Prostate gland (tissue), 2 donors: Measurements from ENCODE around the gene NT5M. TPM values are rescaled to one million over a fixed set of nuclear protein-coding genes. Genes with fewer than 3 reads are reported as not detected.

Experiments used
- DNase-seq: peaks from one replicate; pipeline ENCODE4 v3.0.0-alpha.2; 2019; ENCODE audit warnings: low spot score
- H3K27ac ChIP-seq, 2 donors: fragments of 200-600 bp; sonication (generic); 2 replicates each; pipeline ENCODE4 v1.5.1; 2017 to 2019
- H3K27me3 ChIP-seq: fragments of 200-600 bp; sonication (generic); replicated peaks from 2 replicates; pipeline ENCODE4 v1.5.1; 2019; ENCODE audit not compliant: insufficient read depth
- H3K36me3 ChIP-seq, 2 donors: fragments of 200-600 bp; sonication (generic); 1 replicate in 1 of 2; 2 replicates in 1 of 2; pipeline versions ENCODE4 v1.5.1 to v1.8.1; 2017 to 2019
- H3K4me1 ChIP-seq: fragments of 200-600 bp; sonication (generic); replicated peaks from 2 replicates; pipeline ENCODE4 v1.5.1; 2019
- H3K4me3 ChIP-seq, 2 donors: fragments of 200-600 bp; sonication (generic); 2 replicates each; pipeline ENCODE4 v1.5.1; 2017 to 2019
- H3K9me3 ChIP-seq: fragments of 200-600 bp; sonication (generic); 2 replicates; pipeline ENCODE4 v1.5.1; 2017
- POLR2A ChIP-seq: fragments of 450-650 bp; IDR thresholded peaks from one replicate; pipeline ENCODE4 v1.6.1; 2016; ENCODE audit warnings: antibody characterized with exemption, mild to moderate bottlenecking
- POLR2AphosphoS5 ChIP-seq: sonication (generic); formaldehyde crosslinking; IDR thresholded peaks from one replicate; pipeline ENCODE4 v1.6.1; 2017; ENCODE audit warnings: antibody characterized with exemption
- WGBS: methylation state at CpG from one replicate; pipeline ENCODE4 v1.1.5; 2018; 5-methylcytosine and 5-hydroxymethylcytosine counted together
- intact Hi-C: fragments of 100-400 bp; cut with DNase I; formaldehyde crosslinking; loops from one replicate; pipeline ENCODE4 v1.14.2; 2022
- total RNA-seq, 2 donors: library from RNA; depleted of rRNA; stranded (reverse); fragments of >200 nt; gene quantifications; one replicate each; pipeline ENCODE4 v1.1.0, GENCODE V29; 2016
- TF ChIP-seq, protein P1 (sequence below), 4 experiments: fragments of 200-600 bp in 2 of 4; fragments of 450-650 bp in 2 of 4; sonication (generic) in 2 of 4; IDR thresholded peaks; 1 replicate in 3 of 4; 2 replicates in 1 of 4; pipeline ENCODE4 v1.5.1; 2016 to 2019; ENCODE audit warnings: antibody characterized with exemption in 4 of 4, mild to moderate bottlenecking in 2 of 4, moderate library complexity in 2 of 4

The NT5M gene
- total RNA-seq, 2 donors from 2014 or later = 7.6 to 35.2 TPM

DNA sequence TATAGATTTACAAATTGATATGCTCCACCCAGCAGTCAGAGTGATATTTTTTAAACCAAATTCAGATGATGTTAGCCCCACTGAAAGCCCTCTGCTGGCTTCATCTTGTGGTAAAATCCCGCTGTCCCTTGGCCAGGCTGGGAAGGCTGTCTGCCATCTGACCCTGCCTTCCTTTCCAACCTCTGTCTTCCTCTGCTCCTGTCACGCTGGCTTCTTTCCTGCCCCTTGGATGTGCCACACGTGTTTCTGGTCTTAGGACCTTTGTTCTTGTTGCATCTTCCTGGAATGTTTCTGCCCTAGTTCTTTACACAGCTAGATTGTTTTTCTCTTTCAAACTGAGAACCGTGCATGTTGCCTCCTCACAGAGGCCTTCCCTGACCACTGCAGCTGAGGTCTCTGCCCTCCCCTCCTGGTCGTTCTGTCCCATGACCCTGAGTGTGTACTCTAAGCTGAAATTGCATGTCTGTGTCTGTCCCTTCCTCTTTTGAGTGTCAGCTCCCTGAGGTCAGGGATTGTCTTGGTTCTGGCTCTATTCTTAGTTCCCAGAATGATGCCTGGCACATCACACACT, 11.4 kb downstream of the NT5M start:
- Histone ChIP-seq H3K4me3 (no peak overlapping the region), H3K4me1 (no peaks in the 10 kb centered on the region), H3K27me3 (no peaks in the 10 kb centered on the region), H3K27ac (no peak overlapping the region), H3K9me3 (no peaks in the 10 kb centered on the region), H3K36me3 (no peaks in the 10 kb centered on the region)
- 69% methylated on average over 5 of the region's 5 CpGs for WGBS
- no peak for DNase-seq
- TF ChIP-seq POLR2A = no peak
- no peak for TF ChIP-seq POLR2AphosphoS5
- intact Hi-C loops = loop anchor here (5.0 kb wide), 1 partner anchor 312 kb away; no protein-coding TSS in a partner anchor

DNA sequence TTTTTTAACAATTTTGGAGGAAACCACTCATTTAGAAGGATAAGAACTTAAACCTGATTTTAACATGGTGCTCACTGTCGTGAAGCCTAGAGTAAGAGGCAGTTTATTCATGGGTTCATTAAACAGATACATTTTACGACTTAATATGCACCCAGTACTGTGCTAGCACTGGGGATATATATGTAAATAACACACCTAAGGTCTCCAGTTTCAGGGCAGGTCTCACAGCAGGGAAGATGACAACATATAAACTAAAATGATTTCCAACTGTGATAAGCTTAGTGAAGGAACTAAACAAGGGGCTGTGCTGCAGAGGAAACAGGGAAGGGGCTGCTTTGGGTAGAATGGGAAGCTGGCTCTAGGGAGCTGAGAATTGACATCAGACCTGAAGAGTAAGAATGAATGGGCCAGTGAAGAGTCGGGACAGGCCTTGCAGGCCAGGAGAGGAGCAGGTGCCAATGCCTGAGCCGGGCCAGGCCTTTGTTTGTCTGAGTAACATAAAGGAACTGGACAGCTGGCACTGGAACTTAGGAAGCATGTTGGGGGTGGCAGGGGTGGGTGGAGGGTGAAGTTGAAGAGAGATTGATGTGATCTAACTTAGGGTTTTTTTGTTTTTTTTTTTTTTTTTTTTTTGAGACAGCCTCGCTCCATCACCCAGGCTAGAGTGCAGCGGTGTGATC, 12.1 kb downstream of the NT5M start:
- Histone ChIP-seq H3K27ac (no peak overlapping the region), H3K36me3 (no peaks in the 10 kb centered on the region), H3K27me3 (no peaks in the 10 kb centered on the region), H3K4me3 (no peak overlapping the region), H3K9me3 (no peaks in the 10 kb centered on the region), H3K4me1 (no peaks in the 10 kb centered on the region)
- intact Hi-C loops = no loop called here
- peak; percentile 24 for TF ChIP-seq POLR2AphosphoS5
- TF ChIP-seq, protein P1, sequence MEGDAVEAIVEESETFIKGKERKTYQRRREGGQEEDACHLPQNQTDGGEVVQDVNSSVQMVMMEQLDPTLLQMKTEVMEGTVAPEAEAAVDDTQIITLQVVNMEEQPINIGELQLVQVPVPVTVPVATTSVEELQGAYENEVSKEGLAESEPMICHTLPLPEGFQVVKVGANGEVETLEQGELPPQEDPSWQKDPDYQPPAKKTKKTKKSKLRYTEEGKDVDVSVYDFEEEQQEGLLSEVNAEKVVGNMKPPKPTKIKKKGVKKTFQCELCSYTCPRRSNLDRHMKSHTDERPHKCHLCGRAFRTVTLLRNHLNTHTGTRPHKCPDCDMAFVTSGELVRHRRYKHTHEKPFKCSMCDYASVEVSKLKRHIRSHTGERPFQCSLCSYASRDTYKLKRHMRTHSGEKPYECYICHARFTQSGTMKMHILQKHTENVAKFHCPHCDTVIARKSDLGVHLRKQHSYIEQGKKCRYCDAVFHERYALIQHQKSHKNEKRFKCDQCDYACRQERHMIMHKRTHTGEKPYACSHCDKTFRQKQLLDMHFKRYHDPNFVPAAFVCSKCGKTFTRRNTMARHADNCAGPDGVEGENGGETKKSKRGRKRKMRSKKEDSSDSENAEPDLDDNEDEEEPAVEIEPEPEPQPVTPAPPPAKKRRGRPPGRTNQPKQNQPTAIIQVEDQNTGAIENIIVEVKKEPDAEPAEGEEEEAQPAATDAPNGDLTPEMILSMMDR (IDR thresholded peaks at IDR 0.05) = no peak
- TF ChIP-seq POLR2A = no peak
- WGBS = 64% methylated on average over 6 of the region's 6 CpGs
- DNase-seq = peak; percentile 65

DNA sequence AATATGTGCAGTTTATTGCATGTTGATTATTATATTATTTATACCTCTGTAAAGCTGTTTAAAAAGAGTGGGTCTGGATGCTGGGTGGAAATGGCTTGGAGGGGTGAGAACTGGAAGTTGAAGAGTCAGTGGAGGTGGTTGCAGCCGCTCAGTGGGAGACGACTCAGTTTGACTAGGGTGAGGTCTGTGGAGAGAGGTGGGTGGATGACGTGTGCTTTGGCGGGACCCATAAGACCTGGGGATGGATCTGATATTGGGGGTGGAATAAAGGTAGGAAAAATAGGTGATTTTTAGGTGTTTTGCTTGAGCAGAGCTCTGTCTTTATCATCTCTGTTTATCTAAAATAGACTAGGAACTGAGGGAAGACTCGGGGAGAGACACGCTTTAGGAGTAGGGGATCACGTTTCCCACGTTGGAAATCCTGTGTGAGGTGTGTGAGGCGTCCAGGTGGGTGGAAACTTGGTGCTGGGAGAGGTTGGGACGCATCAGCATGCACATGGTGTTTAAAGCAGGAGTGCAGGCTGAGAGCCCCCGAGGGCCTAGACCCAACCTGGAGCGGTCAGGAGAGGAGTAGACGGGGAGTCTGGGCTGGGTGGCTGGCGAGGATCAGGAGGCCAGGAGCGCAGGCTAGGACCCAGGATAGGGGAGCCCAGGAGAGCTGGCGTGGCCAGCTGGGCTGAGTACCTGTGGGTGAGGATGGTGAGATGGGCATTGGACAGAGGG, 17.2 kb downstream of the NT5M start:
- Histone ChIP-seq H3K27ac (no peak overlapping the region), H3K9me3 (no peaks in the 10 kb centered on the region), H3K36me3 (no peaks in the 10 kb centered on the region), H3K4me1 (no peaks in the 10 kb centered on the region), H3K4me3 (no peak overlapping the region), H3K27me3 (no peaks in the 10 kb centered on the region)
- TF ChIP-seq POLR2A (no peak), POLR2AphosphoS5 (no peak)
- TF ChIP-seq, protein P1 (IDR thresholded peaks at IDR 0.05) = no peak
- intact Hi-C loops = no loop called here
- DNase-seq = no peak
- 85% methylated on average over 16 of the region's 16 CpGs for WGBS

DNA sequence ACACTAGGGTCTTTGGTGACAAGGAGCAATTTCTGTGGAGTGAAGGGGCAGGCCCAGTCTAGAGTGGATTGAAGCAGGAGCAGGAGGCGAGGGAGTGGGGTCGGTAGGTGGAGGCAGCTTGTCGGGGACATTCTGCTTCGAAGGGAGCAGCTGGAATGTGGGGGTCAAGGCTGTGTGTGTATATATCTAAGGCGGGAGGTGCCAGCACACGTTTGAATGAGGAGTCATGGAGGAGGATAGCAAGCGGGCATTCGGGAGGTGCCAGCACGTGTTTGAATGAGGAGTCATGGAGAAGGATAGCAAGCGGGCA, 17.7 kb downstream of the NT5M start:
- Histone ChIP-seq H3K36me3 (no peaks in the 10 kb centered on the region), H3K27me3 (no peaks in the 10 kb centered on the region), H3K27ac (no peak overlapping the region), H3K4me3 (no peak overlapping the region), H3K4me1 (no peaks in the 10 kb centered on the region), H3K9me3 (no peaks in the 10 kb centered on the region)
- no peak for DNase-seq
- no peak for TF ChIP-seq POLR2A
- no peak for TF ChIP-seq POLR2AphosphoS5
- TF ChIP-seq, protein P1 (IDR thresholded peaks at IDR 0.05) = no peak
- 86% methylated on average over 10 of the region's 10 CpGs for WGBS
- intact Hi-C loops = no loop called here

DNA sequence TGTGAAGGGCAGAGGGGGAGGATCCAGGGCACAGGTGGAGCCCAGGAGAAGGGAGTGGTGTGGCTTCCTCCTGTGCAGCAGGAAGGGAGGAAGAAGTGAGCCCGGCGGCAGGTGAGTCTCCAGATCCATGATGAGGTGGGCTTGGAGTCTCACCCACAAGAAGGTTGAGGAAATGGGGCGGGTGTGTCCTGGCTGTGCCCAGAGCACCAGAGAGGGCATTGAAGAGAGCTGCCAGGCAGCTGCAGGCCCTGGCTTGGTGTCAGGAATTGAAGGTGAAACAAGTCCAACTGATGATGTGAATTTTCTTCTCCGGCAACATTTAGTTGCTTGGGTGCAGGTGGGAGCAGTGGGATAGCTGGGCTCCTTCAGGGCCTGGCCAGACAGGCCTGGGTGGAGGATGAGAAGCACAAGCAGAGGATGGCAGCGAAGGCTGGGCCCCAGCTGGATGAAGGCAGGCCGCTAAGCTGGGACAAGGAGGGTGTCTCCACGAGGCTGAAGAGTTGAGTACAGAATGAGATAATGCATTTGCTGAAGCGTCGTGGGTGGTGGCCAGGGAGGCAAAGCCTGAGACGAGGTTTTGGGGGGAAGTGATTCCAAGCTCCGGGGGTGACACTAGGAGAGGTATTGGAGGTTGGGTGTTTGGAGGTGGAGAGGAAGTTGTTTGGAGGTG, 18.3 kb downstream of the NT5M start:
- Histone ChIP-seq H3K36me3 (no peaks in the 10 kb centered on the region), H3K27me3 (no peaks in the 10 kb centered on the region), H3K9me3 (no peaks in the 10 kb centered on the region), H3K4me1 (no peaks in the 10 kb centered on the region), H3K27ac (no peak overlapping the region), H3K4me3 (no peak overlapping the region)
- intact Hi-C loops = no loop called here
- no peak for DNase-seq
- no peak for TF ChIP-seq POLR2A
- no peak for TF ChIP-seq POLR2AphosphoS5
- TF ChIP-seq, protein P1 (IDR thresholded peaks at IDR 0.05) = no peak
- WGBS = 81% methylated on average over 11 of the region's 11 CpGs
